Lower leg skin (tissue), 4 donors: ENCODE measurements around the gene IP6K1. TPM values are rescaled to one million over a fixed set of nuclear protein-coding genes. Genes with fewer than 3 reads are reported as not detected.
A peak's percentile ranks its signal among the peaks of the same experiment; 100 is the strongest.

Experiments used
- DNase-seq, 2 donors: peaks; one replicate each; pipeline ENCODE4 v3.0.0-alpha.2; 2019; ENCODE audit warnings: low spot score in 2 of 2
- H3K4me3 ChIP-seq: fragments of 200-600 bp; sonication (generic); 2 replicates; pipeline ENCODE4 v1.5.1; 2017; ENCODE audit warnings: mild to moderate bottlenecking, low read depth; ENCODE audit not compliant: poor library complexity, severe bottlenecking
- POLR2A ChIP-seq, 2 donors: fragments of 450-650 bp; IDR thresholded peaks; one replicate each; pipeline ENCODE4 v1.6.1; 2016 to 2017; ENCODE audit warnings: antibody characterized with exemption in 2 of 2, mild to moderate bottlenecking in 1 of 2, moderate library complexity in 1 of 2
- WGBS, 2 donors: methylation state at CpG; one replicate each; pipeline ENCODE4 v1.1.5; 2018; 5-methylcytosine and 5-hydroxymethylcytosine counted together
- intact Hi-C: fragments of 100-400 bp; cut with DNase I; formaldehyde crosslinking; loops from one replicate; pipeline ENCODE4 v1.15.0; 2023; ENCODE audit warnings: low total_unique reads
- total RNA-seq, 4 donors: library from RNA; depleted of rRNA; stranded (reverse); fragments of >200 nt; gene quantifications; one replicate each; pipeline ENCODE4 v1.1.0, GENCODE V29; 2016
- TF ChIP-seq, protein P1 (sequence below), 3 donors: fragments of 450-650 bp; IDR thresholded peaks; one replicate each; pipeline ENCODE4 v1.5.1; 2016; ENCODE audit warnings: antibody characterized with exemption in 3 of 3, mild to moderate bottlenecking in 3 of 3, moderate library complexity in 2 of 3

The IP6K1 gene
- total RNA-seq, 4 donors from 2014 or later: 44.1 to 56.5 (median 51.6) TPM

GRCh38 chr3:49703443-49703927, 82.9 kb downstream of the IP6K1 start:
- no peak for TF ChIP-seq POLR2A (IDR thresholded peaks at IDR 0.05)
- TF ChIP-seq, protein P1, sequence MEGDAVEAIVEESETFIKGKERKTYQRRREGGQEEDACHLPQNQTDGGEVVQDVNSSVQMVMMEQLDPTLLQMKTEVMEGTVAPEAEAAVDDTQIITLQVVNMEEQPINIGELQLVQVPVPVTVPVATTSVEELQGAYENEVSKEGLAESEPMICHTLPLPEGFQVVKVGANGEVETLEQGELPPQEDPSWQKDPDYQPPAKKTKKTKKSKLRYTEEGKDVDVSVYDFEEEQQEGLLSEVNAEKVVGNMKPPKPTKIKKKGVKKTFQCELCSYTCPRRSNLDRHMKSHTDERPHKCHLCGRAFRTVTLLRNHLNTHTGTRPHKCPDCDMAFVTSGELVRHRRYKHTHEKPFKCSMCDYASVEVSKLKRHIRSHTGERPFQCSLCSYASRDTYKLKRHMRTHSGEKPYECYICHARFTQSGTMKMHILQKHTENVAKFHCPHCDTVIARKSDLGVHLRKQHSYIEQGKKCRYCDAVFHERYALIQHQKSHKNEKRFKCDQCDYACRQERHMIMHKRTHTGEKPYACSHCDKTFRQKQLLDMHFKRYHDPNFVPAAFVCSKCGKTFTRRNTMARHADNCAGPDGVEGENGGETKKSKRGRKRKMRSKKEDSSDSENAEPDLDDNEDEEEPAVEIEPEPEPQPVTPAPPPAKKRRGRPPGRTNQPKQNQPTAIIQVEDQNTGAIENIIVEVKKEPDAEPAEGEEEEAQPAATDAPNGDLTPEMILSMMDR (IDR thresholded peaks at IDR 0.05): peak in 1 of 3 donors; percentile 43
- no peak overlapping the region for H3K4me3 ChIP-seq
- intact Hi-C loops: loop anchor here (5.0 kb wide), 1 partner anchor 134 kb away; no protein-coding TSS in a partner anchor
- 41 to 42% methylated on average over 7 to 9 of the region's 14 CpGs for WGBS, 2 donors
- DNase-seq: no peak

DNA sequence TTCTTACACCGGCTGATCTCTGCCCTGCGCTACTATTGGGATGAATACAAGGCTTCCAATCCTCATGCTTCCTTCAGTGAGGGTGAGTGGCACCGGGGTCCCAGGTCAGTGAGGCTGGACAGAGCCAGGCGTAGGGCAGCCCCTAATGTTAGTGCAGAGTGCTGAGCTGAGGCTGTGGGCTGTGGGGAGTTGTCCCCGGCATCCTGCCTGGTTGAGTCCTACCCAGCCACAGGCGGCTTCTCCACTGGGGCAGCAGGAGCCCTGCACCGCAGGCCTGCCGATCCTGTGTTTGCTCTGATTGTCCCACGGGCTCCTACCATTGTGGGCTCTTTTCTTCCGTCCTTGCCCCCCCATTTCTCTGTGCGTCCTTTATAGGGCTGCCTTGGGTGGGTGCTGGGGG, 83.7 kb downstream of the IP6K1 start:
- no peak for DNase-seq
- no peak overlapping the region for H3K4me3 ChIP-seq
- TF ChIP-seq, protein P1 (IDR thresholded peaks at IDR 0.05): no peak
- TF ChIP-seq POLR2A (IDR thresholded peaks at IDR 0.05): no peak
- 93 to 95% methylated on average over 10 to 11 of the region's 11 CpGs for WGBS, 2 donors
- intact Hi-C loops: loop anchor here (5.0 kb wide), 1 partner anchor 135 kb away; no protein-coding TSS in a partner anchor

DNA sequence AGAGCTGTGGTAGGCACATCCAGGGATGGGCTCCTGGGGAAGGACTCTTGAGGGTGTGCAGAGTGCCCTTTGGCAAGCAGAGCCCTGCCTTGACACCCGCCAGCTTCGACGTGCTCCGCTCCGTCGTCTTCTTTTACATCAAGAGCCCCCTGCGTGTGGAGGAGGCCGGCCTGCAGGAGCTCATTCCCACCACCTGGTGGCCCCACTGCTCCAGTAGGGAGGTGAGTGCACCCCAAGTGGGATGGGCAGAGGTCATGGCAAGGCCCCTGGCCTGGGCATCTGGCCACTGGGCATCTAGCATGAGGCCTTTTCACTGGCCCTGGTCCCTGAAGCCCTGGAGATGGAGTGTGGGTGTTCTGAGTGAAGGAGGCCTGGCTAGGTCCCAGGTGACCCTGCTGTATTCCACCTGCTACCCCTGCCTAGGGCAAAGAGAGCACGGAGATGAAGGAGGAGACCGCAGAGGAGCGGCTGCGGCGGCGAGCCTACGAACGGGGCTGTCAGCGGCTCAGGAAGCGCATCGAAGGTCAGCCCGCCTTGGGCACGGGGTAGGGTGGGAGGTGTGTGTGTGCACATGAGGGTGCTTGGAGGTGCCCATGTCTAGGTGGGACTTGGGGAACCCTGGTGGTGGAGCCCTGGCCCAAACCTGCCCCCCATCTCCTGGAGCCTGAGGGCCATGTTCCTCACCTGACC, 84.8 kb downstream of the IP6K1 start:
- no peak overlapping the region for H3K4me3 ChIP-seq
- WGBS, 2 donors: 84 to 87% methylated on average over 21 of the region's 21 CpGs
- DNase-seq: no peak
- intact Hi-C loops: loop anchor here (5.0 kb wide), 1 partner anchor 136 kb away; no protein-coding TSS in a partner anchor
- TF ChIP-seq POLR2A (IDR thresholded peaks at IDR 0.05): no peak
- TF ChIP-seq, protein P1 (IDR thresholded peaks at IDR 0.05): no peak

- 76 to 82% methylated on average over 13 of the region's 13 CpGs for WGBS, 2 donors
- TF ChIP-seq, protein P1 (IDR thresholded peaks at IDR 0.05): no peak
- TF ChIP-seq POLR2A (IDR thresholded peaks at IDR 0.05): no peak
- intact Hi-C loops: loop anchor here (5.0 kb wide), 1 partner anchor 137 kb away; no protein-coding TSS in a partner anchor
- H3K4me3 ChIP-seq: no peak overlapping the region
- DNase-seq: no peak
These were observed 85.8 kb downstream of the IP6K1 start for GRCh38 chr3:49700453-49701128.

- DNase-seq: no peak
- TF ChIP-seq, protein P1 (IDR thresholded peaks at IDR 0.05): no peak
- TF ChIP-seq POLR2A (IDR thresholded peaks at IDR 0.05): no peak
- no peak overlapping the region for H3K4me3 ChIP-seq
- 78 to 79% methylated on average over 6 to 8 of the region's 8 CpGs for WGBS, 2 donors
- intact Hi-C loops: loop anchor here (5.0 kb wide), 1 partner anchor 137 kb away; no protein-coding TSS in a partner anchor
These were observed 86.3 kb downstream of the IP6K1 start for GRCh38 chr3:49700014-49700413.
